22Rv1 (cell line): Measurements from ENCODE around the gene CREM.

Source experiments
- ZFX ChIP-seq: fragments of 450-650 bp; IDR thresholded peaks from 2 replicates; pipeline ENCODE4 v1.6.1; 2017; ENCODE audit warnings: antibody characterized with exemption, borderline replicate concordance
- TF ChIP-seq, protein P1 (sequence below): fragments of 450-650 bp; IDR thresholded peaks from 2 replicates; pipeline ENCODE4 v1.5.1; 2017; ENCODE audit warnings: mild to moderate bottlenecking

DNA sequence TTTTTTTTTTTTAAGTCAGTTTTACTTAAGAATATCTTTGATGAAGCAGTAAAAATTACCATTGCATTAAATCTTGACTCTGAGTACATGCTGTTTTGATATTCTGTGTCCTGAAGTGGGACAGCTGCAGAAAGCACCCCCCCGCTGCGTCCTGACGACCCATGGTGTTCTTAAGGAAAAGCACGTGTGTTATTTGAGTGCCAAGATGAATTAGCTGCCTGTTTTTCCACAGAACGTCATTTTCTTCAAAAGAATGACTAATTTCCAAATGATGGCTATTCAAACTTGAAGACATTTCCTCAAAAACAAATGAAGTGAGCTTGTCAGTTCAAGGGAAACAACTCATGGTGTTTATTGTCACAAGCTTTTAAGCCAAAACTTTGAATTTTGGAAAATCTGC is 45.9 kb downstream of the CREM start:
- TF ChIP-seq, protein P1, sequence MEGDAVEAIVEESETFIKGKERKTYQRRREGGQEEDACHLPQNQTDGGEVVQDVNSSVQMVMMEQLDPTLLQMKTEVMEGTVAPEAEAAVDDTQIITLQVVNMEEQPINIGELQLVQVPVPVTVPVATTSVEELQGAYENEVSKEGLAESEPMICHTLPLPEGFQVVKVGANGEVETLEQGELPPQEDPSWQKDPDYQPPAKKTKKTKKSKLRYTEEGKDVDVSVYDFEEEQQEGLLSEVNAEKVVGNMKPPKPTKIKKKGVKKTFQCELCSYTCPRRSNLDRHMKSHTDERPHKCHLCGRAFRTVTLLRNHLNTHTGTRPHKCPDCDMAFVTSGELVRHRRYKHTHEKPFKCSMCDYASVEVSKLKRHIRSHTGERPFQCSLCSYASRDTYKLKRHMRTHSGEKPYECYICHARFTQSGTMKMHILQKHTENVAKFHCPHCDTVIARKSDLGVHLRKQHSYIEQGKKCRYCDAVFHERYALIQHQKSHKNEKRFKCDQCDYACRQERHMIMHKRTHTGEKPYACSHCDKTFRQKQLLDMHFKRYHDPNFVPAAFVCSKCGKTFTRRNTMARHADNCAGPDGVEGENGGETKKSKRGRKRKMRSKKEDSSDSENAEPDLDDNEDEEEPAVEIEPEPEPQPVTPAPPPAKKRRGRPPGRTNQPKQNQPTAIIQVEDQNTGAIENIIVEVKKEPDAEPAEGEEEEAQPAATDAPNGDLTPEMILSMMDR, result no peak
- TF ChIP-seq ZFX, result no peak
